KMS-11 (cell line): ENCODE data around the gene SOX1.

Source experiments
- H2AFZ ChIP-seq: fragments of 200-600 bp; sonication (generic); 2 replicates; pipeline ENCODE4 v1.6.1; 2016; ENCODE audit warnings: antibody characterized with exemption, mixed run types, low read depth
- H3K27ac ChIP-seq: fragments of 200-600 bp; sonication (generic); 2 replicates; pipeline ENCODE4 v1.6.1; 2016; ENCODE audit warnings: mild to moderate bottlenecking, mixed run types
- H3K27me3 ChIP-seq: fragments of 200-600 bp; sonication (generic); 2 replicates; pipeline ENCODE4 v1.6.1; 2017; ENCODE audit warnings: mild to moderate bottlenecking, low read depth, mixed run types, moderate library complexity; ENCODE audit not compliant: insufficient read depth
- H3K36me3 ChIP-seq: fragments of 200-600 bp; sonication (generic); 2 replicates; pipeline ENCODE4 v1.6.1; 2017; ENCODE audit warnings: mild to moderate bottlenecking, mixed run types; ENCODE audit not compliant: insufficient read depth
- H3K4me1 ChIP-seq: fragments of 200-600 bp; sonication (generic); 2 replicates; pipeline ENCODE4 v1.6.1; 2016; ENCODE audit warnings: mild to moderate bottlenecking, low read depth, mixed run types; ENCODE audit not compliant: poor library complexity, severe bottlenecking
- H3K4me2 ChIP-seq: fragments of 200-600 bp; sonication (generic); 2 replicates; pipeline ENCODE4 v1.7.0; 2016; ENCODE audit warnings: mild to moderate bottlenecking, mixed run types
- H3K4me3 ChIP-seq: fragments of 200-600 bp; sonication (generic); IDR thresholded peaks from 2 replicates; pipeline ENCODE4 v1.6.1; 2017; ENCODE audit warnings: low read depth, low read length, mixed read lengths; ENCODE audit not compliant: insufficient read depth
- H3K79me2 ChIP-seq: fragments of 200-600 bp; sonication (generic); 2 replicates; pipeline ENCODE4 v1.6.1; 2016; ENCODE audit warnings: low read depth, mixed run types; ENCODE audit not compliant: insufficient read depth
- H3K9ac ChIP-seq: fragments of 200-600 bp; sonication (generic); 2 replicates; pipeline ENCODE4 v1.6.1; 2016; ENCODE audit warnings: mild to moderate bottlenecking, mixed run types
- H4K20me1 ChIP-seq: fragments of 200-600 bp; sonication (generic); 2 replicates; pipeline ENCODE4 v1.6.1; 2016; ENCODE audit warnings: mild to moderate bottlenecking, mixed run types; ENCODE audit not compliant: insufficient read depth
- TF ChIP-seq, protein P1 (sequence below): fragments of 200-600 bp; sonication (generic); conservative IDR thresholded peaks from 2 replicates; pipeline ENCODE4 v1.6.1; 2017; ENCODE audit warnings: low read depth, mild to moderate bottlenecking, antibody characterized with exemption, low read length, moderate library complexity, mixed read lengths

Gene SOX1

DNA sequence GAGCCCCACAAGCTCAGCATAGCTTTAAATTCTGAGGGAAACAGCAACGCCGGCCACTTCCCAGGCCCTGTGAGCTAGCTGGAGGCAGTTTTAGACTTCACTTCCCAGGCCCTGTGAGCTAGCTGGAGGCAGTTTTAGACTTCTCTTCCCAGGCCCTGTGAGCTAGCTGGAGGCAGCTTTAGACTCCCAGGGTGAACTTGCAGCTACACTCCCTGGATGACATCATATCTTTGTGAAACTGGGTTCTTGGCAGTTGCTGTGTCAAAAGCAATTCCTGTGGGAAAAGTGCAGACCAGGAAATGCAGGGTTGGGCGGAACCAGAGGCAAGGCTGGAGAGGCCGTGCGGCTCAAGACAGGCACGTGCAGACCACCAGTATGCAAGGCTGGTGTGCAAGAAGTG is 12.7 kb downstream of the SOX1 start:
- Histone ChIP-seq H4K20me1 (no peaks in the 10 kb centered on the region), H3K4me2 (no peak overlapping the region), H3K27me3 (no peaks in the 10 kb centered on the region), H3K36me3 (no peaks in the 10 kb centered on the region), H3K27ac (no peak overlapping the region), H2AFZ (no peak overlapping the region), H3K79me2 (no peaks in the 10 kb centered on the region), H3K9ac (no peak overlapping the region), H3K4me3 (no peak overlapping the region), H3K4me1 (no peaks in the 10 kb centered on the region)
- TF ChIP-seq, protein P1, sequence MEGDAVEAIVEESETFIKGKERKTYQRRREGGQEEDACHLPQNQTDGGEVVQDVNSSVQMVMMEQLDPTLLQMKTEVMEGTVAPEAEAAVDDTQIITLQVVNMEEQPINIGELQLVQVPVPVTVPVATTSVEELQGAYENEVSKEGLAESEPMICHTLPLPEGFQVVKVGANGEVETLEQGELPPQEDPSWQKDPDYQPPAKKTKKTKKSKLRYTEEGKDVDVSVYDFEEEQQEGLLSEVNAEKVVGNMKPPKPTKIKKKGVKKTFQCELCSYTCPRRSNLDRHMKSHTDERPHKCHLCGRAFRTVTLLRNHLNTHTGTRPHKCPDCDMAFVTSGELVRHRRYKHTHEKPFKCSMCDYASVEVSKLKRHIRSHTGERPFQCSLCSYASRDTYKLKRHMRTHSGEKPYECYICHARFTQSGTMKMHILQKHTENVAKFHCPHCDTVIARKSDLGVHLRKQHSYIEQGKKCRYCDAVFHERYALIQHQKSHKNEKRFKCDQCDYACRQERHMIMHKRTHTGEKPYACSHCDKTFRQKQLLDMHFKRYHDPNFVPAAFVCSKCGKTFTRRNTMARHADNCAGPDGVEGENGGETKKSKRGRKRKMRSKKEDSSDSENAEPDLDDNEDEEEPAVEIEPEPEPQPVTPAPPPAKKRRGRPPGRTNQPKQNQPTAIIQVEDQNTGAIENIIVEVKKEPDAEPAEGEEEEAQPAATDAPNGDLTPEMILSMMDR: no peak

DNA sequence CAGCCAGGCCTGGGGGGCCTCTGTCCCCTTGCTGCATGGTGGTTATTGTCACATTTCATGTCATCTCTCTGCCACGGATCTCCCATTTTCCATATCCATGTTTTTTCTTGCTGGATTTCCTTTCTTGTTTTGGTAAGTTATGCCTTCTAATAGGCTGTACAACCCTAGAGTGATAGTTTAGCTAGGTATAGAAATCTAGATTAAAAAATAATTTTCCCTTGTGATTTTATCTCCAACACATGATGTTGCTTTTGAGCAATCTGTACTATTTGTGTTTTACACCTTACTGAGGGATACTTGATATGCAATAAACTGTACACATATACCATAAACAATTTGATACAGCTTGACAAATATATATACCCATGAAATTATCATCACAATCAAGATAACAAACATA is 17.0 kb downstream of the SOX1 start:
- H3K9ac ChIP-seq: no peak overlapping the region
- TF ChIP-seq, protein P1: no peak
- H2AFZ ChIP-seq: no peak overlapping the region
- H3K4me1 ChIP-seq: no peaks in the 10 kb centered on the region
- H3K4me3 ChIP-seq: no peak overlapping the region
- H4K20me1 ChIP-seq: no peaks in the 10 kb centered on the region
- no peaks in the 10 kb centered on the region for H3K27me3 ChIP-seq
- H3K4me2 ChIP-seq: no peak overlapping the region
- H3K27ac ChIP-seq: no peak overlapping the region
- H3K36me3 ChIP-seq: no peaks in the 10 kb centered on the region
- no peaks in the 10 kb centered on the region for H3K79me2 ChIP-seq

- Histone ChIP-seq H3K4me3 (no peak overlapping the region), H2AFZ (no peak overlapping the region), H3K4me1 (no peaks in the 10 kb centered on the region), H3K79me2 (no peaks in the 10 kb centered on the region), H3K27ac (no peak overlapping the region), H3K27me3 (no peaks in the 10 kb centered on the region), H4K20me1 (no peaks in the 10 kb centered on the region), H3K36me3 (no peaks in the 10 kb centered on the region), H3K9ac (no peak overlapping the region), H3K4me2 (no peak overlapping the region)
- TF ChIP-seq, protein P1: no peak
These were observed 25.5 kb downstream of the SOX1 start for GRCh38 chr13:112092453-112092852.

DNA sequence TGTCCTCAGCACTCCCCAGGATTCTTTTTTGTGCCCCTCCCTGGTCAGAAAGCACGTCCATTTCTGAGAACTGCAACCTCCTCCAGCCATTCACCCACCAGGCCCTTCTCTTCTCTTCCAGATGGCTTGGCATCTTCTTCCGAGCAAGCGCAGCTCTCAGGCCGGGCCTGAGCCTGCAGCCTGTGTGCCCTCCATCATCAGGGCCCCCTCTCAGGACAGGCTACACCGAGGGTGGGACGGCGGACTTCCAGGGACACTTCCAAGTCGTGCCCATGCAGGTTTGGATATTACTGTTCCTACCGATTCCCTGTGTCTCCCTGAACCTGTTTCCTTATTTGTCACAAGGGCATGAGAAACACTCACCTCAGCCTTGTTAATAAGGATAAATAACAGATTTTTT is 28.4 kb downstream of the SOX1 start:
- H3K4me2 ChIP-seq: no peak overlapping the region

More for the DNA sequence above, 28.4 kb downstream of the SOX1 start:
- Histone ChIP-seq H3K4me3 (no peak overlapping the region), H3K9ac (no peak overlapping the region), H3K27ac (no peak overlapping the region), H2AFZ (no peak overlapping the region), H3K4me1 (no peaks in the 10 kb centered on the region), H4K20me1 (no peaks in the 10 kb centered on the region), H3K27me3 (no peaks in the 10 kb centered on the region), H3K36me3 (no peaks in the 10 kb centered on the region), H3K79me2 (no peaks in the 10 kb centered on the region)
- TF ChIP-seq, protein P1: no peak
